CD4-positive, CD25-positive, alpha-beta regulatory T cell (primary cell): Measurements from ENCODE around the gene CACNA1H. TPM values are rescaled to one million over a fixed set of nuclear protein-coding genes. Genes with fewer than 3 reads are reported as not detected.

Experiments used
- ATAC-seq, 2 donors: fragments of 150-1000 bp; cut with Tn5 transposase; one replicate each; pipeline ENCODE4 v1.10.0; 2021; ENCODE audit warnings: low read depth in 2 of 2, moderate number of reproducible peaks in 2 of 2, moderate library complexity in 1 of 2
- DNase-seq, 3 donors: peaks; one replicate each; pipeline versions ENCODE4 v3.0.0 to v3.0.0-alpha.2; 2012 to 2022; ENCODE audit warnings: mixed read lengths in 1 of 3
- H3K27ac ChIP-seq: one replicate; pipeline ENCODE4 v1.7.0; 2013; ENCODE audit warnings: mild to moderate bottlenecking, low read length; ENCODE audit not compliant: insufficient read depth, poor library complexity, severe bottlenecking
- H3K27me3 ChIP-seq: one replicate; pipeline ENCODE4 v1.7.0; 2013; ENCODE audit warnings: low read length; ENCODE audit not compliant: control insufficient read depth, insufficient read depth
- H3K36me3 ChIP-seq: one replicate; pipeline ENCODE4 v1.7.0; 2013; ENCODE audit warnings: mild to moderate bottlenecking, low read length, moderate library complexity; ENCODE audit not compliant: control insufficient read depth, insufficient read depth
- H3K4me1 ChIP-seq: 2 replicates; pipeline ENCODE4 v1.7.0; 2013; ENCODE audit warnings: mild to moderate bottlenecking, low read length; ENCODE audit not compliant: insufficient read depth, control insufficient read depth, poor library complexity, severe bottlenecking
- H3K4me3 ChIP-seq: one replicate; pipeline ENCODE4 v1.7.0; 2013; ENCODE audit warnings: low read depth, mild to moderate bottlenecking, low read length, moderate library complexity
- H3K9me3 ChIP-seq, 2 experiments: 1 replicate in 1 of 2; 2 replicates in 1 of 2; pipeline ENCODE4 v1.7.0; 2013; ENCODE audit warnings: low read length in 2 of 2, mild to moderate bottlenecking in 1 of 2, moderate library complexity in 1 of 2; ENCODE audit not compliant: control insufficient read depth in 2 of 2
- H3K27ac Mint-ChIP-seq, 3 donors: one replicate each; pipeline ENCODE4 v1.8.0; 2020 to 2022; ENCODE audit warnings: mild to moderate bottlenecking in 3 of 3, mixed read lengths in 3 of 3, moderate library complexity in 2 of 3
- H3K27me3 Mint-ChIP-seq: one replicate; pipeline ENCODE4 v1.8.0; 2022; ENCODE audit warnings: mild to moderate bottlenecking, mixed read lengths
- H3K36me3 Mint-ChIP-seq: one replicate; pipeline ENCODE4 v1.8.0; 2020; ENCODE audit warnings: mixed read lengths
- H3K4me1 Mint-ChIP-seq, 4 donors: one replicate each; pipeline ENCODE4 v1.8.0; 2020 to 2022; ENCODE audit warnings: mixed read lengths in 4 of 4, mild to moderate bottlenecking in 1 of 4
- H3K4me3 Mint-ChIP-seq, 4 donors: one replicate each; pipeline ENCODE4 v1.8.0; 2020 to 2022; ENCODE audit warnings: mild to moderate bottlenecking in 4 of 4, mixed read lengths in 4 of 4, moderate library complexity in 3 of 4
- H3K9me3 Mint-ChIP-seq, 7 donors: one replicate each; pipeline ENCODE4 v1.8.0; 2020 to 2022; ENCODE audit warnings: mixed read lengths in 7 of 7, mild to moderate bottlenecking in 3 of 7, moderate library complexity in 2 of 7
- polyA plus RNA-seq, 4 donors: library from polyadenylated mRNA; unstranded; fragments of 300-500 nt; fragmentation: Illumina TruSeq; gene quantifications; one replicate each; pipeline ENCODE4 v1.2.3, GENCODE V29; 2021
- total RNA-seq: library from RNA; stranded (reverse); gene quantifications from one replicate; pipeline ENCODE4 v1.2.3, GENCODE V29; 2022

CACNA1H gene
- total and polyA plus RNA-seq, 5 donors from 2014 or later, result 0.37 to 4.2 (median 0.50) TPM; not detected in 1

GRCh38 chr16:1169285-1170075, 16.6 kb downstream of the CACNA1H start:
- ATAC-seq, result no peak

GRCh38 chr16:1170076-1170418, 17.1 kb downstream of the CACNA1H start:
- H3K36me3 Mint-ChIP-seq, result no peaks in the 10 kb centered on the region

More at GRCh38 chr16:1169285-1170075, 16.6 kb downstream of the CACNA1H start:
- Histone ChIP-seq H3K4me3 (no peak overlapping the region), H3K27me3 (no peaks in the 10 kb centered on the region), H3K9me3 (no peaks in the 10 kb centered on the region), H3K4me1 (no peaks in the 10 kb centered on the region), H3K27ac (no peak overlapping the region), H3K36me3 (no peaks in the 10 kb centered on the region)
- peaks cover 0 to 1% (median 0%) of the 10 kb centered on the region in 7 donors for H3K9me3 Mint-ChIP-seq
- H3K27me3 Mint-ChIP-seq, result no peaks in the 10 kb centered on the region
- DNase-seq, result no peak
- no peaks in the 10 kb centered on the region for H3K4me1 Mint-ChIP-seq
- no peaks in the 10 kb centered on the region for H3K36me3 Mint-ChIP-seq
- no peak overlapping the region for H3K4me3 Mint-ChIP-seq
- no peak overlapping the region for H3K27ac Mint-ChIP-seq

DNA sequence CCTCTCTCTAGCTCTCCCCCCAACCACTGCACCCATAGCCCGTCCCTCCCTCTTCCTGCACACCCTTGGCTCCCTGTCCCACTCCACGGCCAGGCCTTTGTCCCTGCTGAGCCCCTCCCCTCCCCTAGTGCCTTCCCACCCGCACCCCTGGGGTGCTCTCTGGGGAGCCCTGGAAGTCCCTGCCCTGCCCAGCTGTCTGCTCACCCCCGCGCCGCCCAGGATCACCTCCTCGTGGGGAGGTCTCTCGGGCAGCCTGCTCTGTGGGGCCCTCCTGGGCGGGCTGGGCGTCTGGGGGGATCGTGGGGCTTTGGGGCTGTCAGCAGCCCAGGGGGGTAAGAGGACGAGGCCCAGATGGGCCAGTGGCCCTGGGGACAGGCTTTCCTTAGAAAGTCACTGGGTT, 18.1 kb downstream of the CACNA1H start:
- H3K4me3 Mint-ChIP-seq, result no peak overlapping the region
- H3K36me3 Mint-ChIP-seq, result no peaks in the 10 kb centered on the region
- no peaks in the 10 kb centered on the region for H3K27me3 Mint-ChIP-seq
- Histone ChIP-seq H3K4me1 (no peaks in the 10 kb centered on the region), H3K27ac (no peak overlapping the region), H3K36me3 (no peaks in the 10 kb centered on the region), H3K4me3 (no peak overlapping the region), H3K9me3 (no peaks in the 10 kb centered on the region), H3K27me3 (no peaks in the 10 kb centered on the region)
- ATAC-seq, result no peak
- peaks cover 0 to 1% (median 0%) of the 10 kb centered on the region in 7 donors for H3K9me3 Mint-ChIP-seq
- no peak overlapping the region for H3K27ac Mint-ChIP-seq
- no peak for DNase-seq
- no peaks in the 10 kb centered on the region for H3K4me1 Mint-ChIP-seq

More at GRCh38 chr16:1170076-1170418, 17.1 kb downstream of the CACNA1H start:
- ATAC-seq, result no peak
- Histone ChIP-seq H3K4me1 (no peaks in the 10 kb centered on the region), H3K27me3 (no peaks in the 10 kb centered on the region), H3K9me3 (no peaks in the 10 kb centered on the region), H3K4me3 (no peak overlapping the region), H3K36me3 (no peaks in the 10 kb centered on the region), H3K27ac (no peak overlapping the region)
- Mint-ChIP-seq H3K27me3 (no peaks in the 10 kb centered on the region), H3K27ac (no peak overlapping the region), H3K4me1 (no peaks in the 10 kb centered on the region), H3K9me3 (peaks cover 0 to 1% (median 0%) of the 10 kb centered on the region in 7 donors), H3K4me3 (no peak overlapping the region)
- DNase-seq, result no peak

GRCh38 chr16:1171854-1172428, 19.0 kb downstream of the CACNA1H start:
- H3K9me3 Mint-ChIP-seq, result peaks cover 0 to 1% (median 0%) of the 10 kb centered on the region in 7 donors
- H3K36me3 Mint-ChIP-seq, result no peaks in the 10 kb centered on the region
- no peak overlapping the region for H3K4me3 ChIP-seq

GRCh38 chr16:1172651-1173050, 19.7 kb downstream of the CACNA1H start:
- Histone ChIP-seq H3K27ac (no peak overlapping the region), H3K4me3 (no peak overlapping the region), H3K36me3 (no peaks in the 10 kb centered on the region), H3K27me3 (no peaks in the 10 kb centered on the region), H3K4me1 (no peaks in the 10 kb centered on the region), H3K9me3 (no peaks in the 10 kb centered on the region)
- H3K36me3 Mint-ChIP-seq, result no peaks in the 10 kb centered on the region
- ATAC-seq (no peak), DNase-seq (no peak)
- H3K27ac Mint-ChIP-seq, result no peak overlapping the region
- no peaks in the 10 kb centered on the region for H3K4me1 Mint-ChIP-seq
- H3K27me3 Mint-ChIP-seq, result no peaks in the 10 kb centered on the region
- peaks cover 0 to 1% (median 0%) of the 10 kb centered on the region in 7 donors for H3K9me3 Mint-ChIP-seq
- H3K4me3 Mint-ChIP-seq, result no peak overlapping the region

More at GRCh38 chr16:1171854-1172428, 19.0 kb downstream of the CACNA1H start:
- H3K4me1 Mint-ChIP-seq, result no peaks in the 10 kb centered on the region
- H3K36me3 ChIP-seq, result no peaks in the 10 kb centered on the region
- H3K4me3 Mint-ChIP-seq, result no peak overlapping the region
- no peaks in the 10 kb centered on the region for H3K4me1 ChIP-seq
- DNase-seq (no peak), ATAC-seq (no peak)
- no peaks in the 10 kb centered on the region for H3K27me3 ChIP-seq
- no peaks in the 10 kb centered on the region for H3K27me3 Mint-ChIP-seq
- no peak overlapping the region for H3K27ac Mint-ChIP-seq
- no peak overlapping the region for H3K27ac ChIP-seq
- H3K9me3 ChIP-seq, result no peaks in the 10 kb centered on the region

DNA sequence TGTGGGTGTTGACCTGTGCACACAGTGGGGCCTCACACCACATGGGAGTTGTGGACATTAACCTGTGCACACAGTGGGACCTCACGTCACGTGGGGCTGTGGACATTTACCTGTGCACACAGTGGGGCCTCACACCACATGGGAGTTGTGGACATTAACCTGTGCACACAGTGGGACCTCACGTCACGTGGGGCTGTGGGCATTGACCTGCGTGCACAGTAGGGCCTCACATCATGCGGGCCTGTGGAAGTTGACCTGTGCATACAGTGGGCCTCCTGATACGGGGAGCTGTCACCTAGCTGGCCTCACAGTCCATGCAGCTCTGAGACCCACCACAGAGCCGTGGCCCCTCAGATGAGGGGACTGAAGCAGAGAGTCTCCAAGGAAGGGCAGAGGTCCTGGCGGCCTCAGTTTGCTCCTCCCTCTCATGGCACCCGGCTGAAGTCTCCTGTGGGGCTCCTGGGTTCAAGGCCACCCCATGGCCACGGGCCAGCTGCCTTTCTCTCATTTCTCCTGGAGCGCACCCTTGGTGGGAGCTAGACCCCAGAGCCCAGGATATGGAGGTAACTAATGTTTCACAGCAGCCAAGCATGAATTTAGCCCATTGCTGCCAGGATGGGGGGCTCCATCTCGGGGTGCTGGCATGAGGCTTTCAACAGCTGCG, 21.0 kb downstream of the CACNA1H start:
- Histone ChIP-seq H3K4me1 (no peaks in the 10 kb centered on the region), H3K9me3 (no peaks in the 10 kb centered on the region), H3K36me3 (no peaks in the 10 kb centered on the region), H3K27me3 (no peaks in the 10 kb centered on the region), H3K27ac (no peak overlapping the region), H3K4me3 (no peak overlapping the region)
- no peak for DNase-seq
- Mint-ChIP-seq H3K9me3 (peaks cover 0 to 1% (median 0%) of the 10 kb centered on the region in 7 donors), H3K27me3 (no peaks in the 10 kb centered on the region), H3K4me3 (no peak overlapping the region), H3K4me1 (no peaks in the 10 kb centered on the region), H3K27ac (no peak overlapping the region), H3K36me3 (no peaks in the 10 kb centered on the region)
- ATAC-seq, result no peak

- Histone ChIP-seq H3K4me1 (no peaks in the 10 kb centered on the region), H3K27ac (no peak overlapping the region), H3K4me3 (no peak overlapping the region), H3K36me3 (no peaks in the 10 kb centered on the region), H3K27me3 (no peaks in the 10 kb centered on the region), H3K9me3 (no peaks in the 10 kb centered on the region)
- ATAC-seq, result no peak
- Mint-ChIP-seq H3K9me3 (peaks cover 0 to 1% (median 0%) of the 10 kb centered on the region in 7 donors), H3K27me3 (no peaks in the 10 kb centered on the region), H3K27ac (no peak overlapping the region), H3K4me1 (no peaks in the 10 kb centered on the region), H3K4me3 (no peak overlapping the region), H3K36me3 (no peaks in the 10 kb centered on the region)
- no peak for DNase-seq
These were observed 21.8 kb downstream of the CACNA1H start for GRCh38 chr16:1174477-1175357.
